Activated naive CD8-positive, alpha-beta T cell treated with anti-CD3 and anti-CD28 coated beads, Interleukin-2, amount 10 ng/mL, durations not matched to agents 7 days and 5 days (primary cell): Measurements from ENCODE around the gene AFG3L2. TPM values are rescaled to one million over a fixed set of nuclear protein-coding genes. Genes with fewer than 3 reads are reported as not detected.
A peak's percentile ranks its signal among the peaks of the same experiment; 100 is the strongest.

ENCODE experiments used
- ATAC-seq: fragments of 150-1000 bp; cut with Tn5 transposase; one replicate; pipeline ENCODE4 v1.10.0; 2021; ENCODE audit warnings: low read depth, moderate library complexity
- POLR2A ChIA-PET: fragments of 350-600 bp; sonication (Branson Sonifier 250); formaldehyde crosslinking; loops from one replicate; lab custom pipeline; 2021; ENCODE audit warnings: antibody characterized with exemption; lab: Charles Lee
- DNase-seq: peaks from one replicate; pipeline ENCODE4 v3.0.0; 2021
- H3K27ac Mint-ChIP-seq: one replicate; pipeline ENCODE4 v1.8.0; 2022; ENCODE audit warnings: mild to moderate bottlenecking, mixed read lengths
- H3K27me3 Mint-ChIP-seq: one replicate; pipeline ENCODE4 v1.8.0; 2022; ENCODE audit warnings: mild to moderate bottlenecking, moderate library complexity, mixed read lengths
- H3K36me3 Mint-ChIP-seq: one replicate; pipeline ENCODE4 v1.8.0; 2021; ENCODE audit warnings: mild to moderate bottlenecking, mixed read lengths
- H3K4me1 Mint-ChIP-seq: one replicate; pipeline ENCODE4 v1.8.0; 2021; ENCODE audit warnings: mixed read lengths
- H3K4me3 Mint-ChIP-seq: one replicate; pipeline ENCODE4 v1.8.0; 2022; ENCODE audit warnings: mild to moderate bottlenecking, moderate library complexity, mixed read lengths
- H3K9me3 Mint-ChIP-seq: one replicate; pipeline ENCODE4 v1.8.0; 2021; ENCODE audit warnings: mixed read lengths
- total RNA-seq, 2 experiments: library from RNA; stranded (reverse); gene quantifications; one replicate each; pipeline ENCODE4 v1.2.3, GENCODE V29; 2021

AFG3L2 gene
- total RNA-seq, 2 experiments from 2014 or later = 38.3 to 40.3 TPM

- Mint-ChIP-seq H3K4me1 (peaks cover 6% of the 10 kb centered on the region), H3K4me3 (no peak overlapping the region), H3K27ac (no peak overlapping the region), H3K9me3 (no peaks in the 10 kb centered on the region), H3K27me3 (no peaks in the 10 kb centered on the region), H3K36me3 (peaks cover 17% of the 10 kb centered on the region)
- POLR2A ChIA-PET = no interaction called here
- ATAC-seq = no peak
- no peak for DNase-seq
These were observed 51.9 kb downstream of the AFG3L2 start for GRCh38 chr18:12324991-12325725.

GRCh38 chr18:12321333-12321732, 55.7 kb downstream of the AFG3L2 start:
- no peaks in the 10 kb centered on the region for H3K27me3 Mint-ChIP-seq
- ATAC-seq = no peak
- peaks cover 12% of the 10 kb centered on the region for H3K36me3 Mint-ChIP-seq
- H3K9me3 Mint-ChIP-seq = no peaks in the 10 kb centered on the region
- H3K27ac Mint-ChIP-seq = no peak overlapping the region
- POLR2A ChIA-PET = no interaction called here
- no peak overlapping the region for H3K4me3 Mint-ChIP-seq
- DNase-seq = no peak
- H3K4me1 Mint-ChIP-seq = no peaks in the 10 kb centered on the region

- Mint-ChIP-seq H3K36me3 (peaks cover 8% of the 10 kb centered on the region), H3K4me1 (no peaks in the 10 kb centered on the region), H3K27ac (no peak overlapping the region), H3K9me3 (no peaks in the 10 kb centered on the region), H3K27me3 (peaks cover under 1% of the 10 kb centered on the region), H3K4me3 (no peak overlapping the region)
- POLR2A ChIA-PET = interaction anchor here (0.7 kb wide), 1 partner anchor 326 kb away, joined by 4 read pairs; no protein-coding TSS in a partner anchor
- ATAC-seq = no peak
- no peak for DNase-seq
These were observed 58.2 kb downstream of the AFG3L2 start for GRCh38 chr18:12318857-12319256.

- peaks cover 1% of the 10 kb centered on the region for H3K9me3 Mint-ChIP-seq
- peaks cover 13% of the 10 kb centered on the region for H3K36me3 Mint-ChIP-seq
- ATAC-seq (no peak), DNase-seq (no peak)
- H3K27me3 Mint-ChIP-seq = peaks cover 4% of the 10 kb centered on the region
- no peak overlapping the region for H3K27ac Mint-ChIP-seq
- H3K4me3 Mint-ChIP-seq = no peak overlapping the region
- POLR2A ChIA-PET = interaction anchor here (0.6 to 0.7 kb wide), 2 partner anchors 326 to 374 kb away, joined by 3 to 4 read pairs; no protein-coding TSS in a partner anchor
- H3K4me1 Mint-ChIP-seq = no peaks in the 10 kb centered on the region
These were observed 58.7 kb downstream of the AFG3L2 start for GRCh38 chr18:12318334-12318697.

- no peak overlapping the region for H3K4me3 Mint-ChIP-seq
- POLR2A ChIA-PET = interaction anchor here (0.6 to 0.7 kb wide), 3 partner anchors 40 to 374 kb away, joined by 3 read pairs; no protein-coding TSS in a partner anchor
- no peak overlapping the region for H3K27ac Mint-ChIP-seq
- no peaks in the 10 kb centered on the region for H3K4me1 Mint-ChIP-seq
- peaks cover 17% of the 10 kb centered on the region for H3K36me3 Mint-ChIP-seq
- H3K27me3 Mint-ChIP-seq = peaks cover 4% of the 10 kb centered on the region
- ATAC-seq (no peak), DNase-seq (no peak)
- H3K9me3 Mint-ChIP-seq = peaks cover 4% of the 10 kb centered on the region
These were observed 59.2 kb downstream of the AFG3L2 start for GRCh38 chr18:12317664-12318333.

- no peak for ATAC-seq
- no peak for DNase-seq
- POLR2A ChIA-PET = no interaction called here
- no peak overlapping the region for H3K27ac Mint-ChIP-seq
- peaks cover 25% of the 10 kb centered on the region for H3K36me3 Mint-ChIP-seq
- H3K4me1 Mint-ChIP-seq = no peaks in the 10 kb centered on the region
- peaks cover 6% of the 10 kb centered on the region for H3K9me3 Mint-ChIP-seq
- H3K4me3 Mint-ChIP-seq = no peak overlapping the region
- peaks cover 4% of the 10 kb centered on the region for H3K27me3 Mint-ChIP-seq
These were observed 61.1 kb downstream of the AFG3L2 start for GRCh38 chr18:12315911-12316310.

GRCh38 chr18:12315490-12315889, 61.5 kb downstream of the AFG3L2 start:
- no peak overlapping the region for H3K27ac Mint-ChIP-seq
- no peaks in the 10 kb centered on the region for H3K4me1 Mint-ChIP-seq
- H3K4me3 Mint-ChIP-seq = no peak overlapping the region
- DNase-seq = no peak
- ATAC-seq = no peak
- peaks cover 27% of the 10 kb centered on the region for H3K36me3 Mint-ChIP-seq
- H3K27me3 Mint-ChIP-seq = peaks cover 4% of the 10 kb centered on the region
- POLR2A ChIA-PET = interaction anchor here (0.8 kb wide), 1 partner anchor 61 kb away, joined by 4 read pairs; the partner anchor contains the start of gene AFG3L2
- H3K9me3 Mint-ChIP-seq = peaks cover 10% of the 10 kb centered on the region

- Mint-ChIP-seq H3K36me3 (peaks cover 28% of the 10 kb centered on the region), H3K4me1 (peaks cover under 1% of the 10 kb centered on the region), H3K27me3 (peaks cover 5% of the 10 kb centered on the region), H3K27ac (no peak overlapping the region), H3K9me3 (peaks cover 11% of the 10 kb centered on the region), H3K4me3 (no peak overlapping the region)
- POLR2A ChIA-PET = interaction anchor here (0.8 kb wide), 1 partner anchor 62 kb away, joined by 4 read pairs; the partner anchor contains the start of gene AFG3L2
- DNase-seq = no peak
- no peak for ATAC-seq
These were observed 62.3 kb downstream of the AFG3L2 start for GRCh38 chr18:12314591-12315305.

- H3K27me3 Mint-ChIP-seq = peaks cover 14% of the 10 kb centered on the region
- POLR2A ChIA-PET = no interaction called here
- no peak overlapping the region for H3K27ac Mint-ChIP-seq
- peaks cover 5% of the 10 kb centered on the region for H3K4me1 Mint-ChIP-seq
- DNase-seq (no peak), ATAC-seq (no peak)
- no peak overlapping the region for H3K4me3 Mint-ChIP-seq
- H3K9me3 Mint-ChIP-seq = peaks cover 13% of the 10 kb centered on the region
- H3K36me3 Mint-ChIP-seq = peaks cover 32% of the 10 kb centered on the region
These were observed 63.3 kb downstream of the AFG3L2 start for GRCh38 chr18:12313530-12314245.

- no peak for DNase-seq
- peaks cover 14% of the 10 kb centered on the region for H3K27me3 Mint-ChIP-seq
- peaks cover 32% of the 10 kb centered on the region for H3K36me3 Mint-ChIP-seq
- H3K27ac Mint-ChIP-seq = no peak overlapping the region
- POLR2A ChIA-PET = no interaction called here
- no peak for ATAC-seq
- peaks cover 5% of the 10 kb centered on the region for H3K4me1 Mint-ChIP-seq
- peaks cover 13% of the 10 kb centered on the region for H3K9me3 Mint-ChIP-seq
- H3K4me3 Mint-ChIP-seq = no peak overlapping the region
These were observed 64.1 kb downstream of the AFG3L2 start for GRCh38 chr18:12312976-12313375.

GRCh38 chr18:12310762-12311161, 66.3 kb downstream of the AFG3L2 start:
- no peak for DNase-seq
- ATAC-seq = no peak
- Mint-ChIP-seq H3K9me3 (peaks cover 13% of the 10 kb centered on the region), H3K27ac (no peak overlapping the region), H3K4me1 (peaks cover 9% of the 10 kb centered on the region), H3K27me3 (peaks cover 32% of the 10 kb centered on the region), H3K36me3 (peaks cover 30% of the 10 kb centered on the region), H3K4me3 (no peak overlapping the region)
- POLR2A ChIA-PET = interaction anchor here (1.6 kb wide), 1 partner anchor 67 kb away, joined by 4 read pairs; the partner anchor contains the start of gene AFG3L2

- peaks cover 9% of the 10 kb centered on the region for H3K4me1 Mint-ChIP-seq
- H3K27me3 Mint-ChIP-seq = peaks cover 36% of the 10 kb centered on the region
- no peak for DNase-seq
- no peak overlapping the region for H3K27ac Mint-ChIP-seq
- peak overlapping the region; percentile 77 for H3K4me3 Mint-ChIP-seq
- no peak for ATAC-seq
- peaks cover 13% of the 10 kb centered on the region for H3K9me3 Mint-ChIP-seq
- POLR2A ChIA-PET = no interaction called here
- H3K36me3 Mint-ChIP-seq = peaks cover 30% of the 10 kb centered on the region
These were observed 67.3 kb downstream of the AFG3L2 start for GRCh38 chr18:12309683-12310198.
